Mesendoderm (in vitro differentiated cells): ENCODE data around the gene CFAP99.

Experiments used
- DNase-seq: peaks from one replicate; pipeline ENCODE4 v3.0.0; 2013
- H2AK5ac ChIP-seq: 2 replicates; pipeline ENCODE4 v1.6.1; 2013; ENCODE audit warnings: low read length, inconsistent platforms
- H2BK120ac ChIP-seq: 2 replicates; pipeline ENCODE4 v1.6.1; 2013; ENCODE audit warnings: low read depth, mild to moderate bottlenecking, low read length, moderate library complexity, mixed read lengths
- H2BK15ac ChIP-seq: replicated peaks from 2 replicates; pipeline ENCODE4 v1.6.1; 2013; ENCODE audit warnings: low read depth, mild to moderate bottlenecking, moderate library complexity
- H2BK5ac ChIP-seq: 2 replicates; pipeline ENCODE4 v1.6.1; 2013; ENCODE audit warnings: low read length, inconsistent platforms
- H3K18ac ChIP-seq: 2 replicates; pipeline ENCODE4 v1.6.1; 2013; ENCODE audit warnings: mild to moderate bottlenecking, low read length, mixed read lengths
- H3K23ac ChIP-seq: one replicate; pipeline ENCODE4 v1.6.1; 2013; ENCODE audit warnings: low read length
- H3K27ac ChIP-seq: 2 replicates; pipeline ENCODE4 v1.5.1; 2013; ENCODE audit warnings: low read depth, mild to moderate bottlenecking, inconsistent platforms, low read length, moderate library complexity
- H3K27me3 ChIP-seq: 2 replicates; pipeline ENCODE4 v1.6.1; 2013; ENCODE audit warnings: low read length, control low read depth, mild to moderate bottlenecking, inconsistent platforms; ENCODE audit not compliant: insufficient read depth, poor library complexity
- H3K36me3 ChIP-seq: 2 replicates; pipeline ENCODE4 v1.6.1; 2013; ENCODE audit warnings: low read length, inconsistent platforms; ENCODE audit not compliant: control insufficient read depth, insufficient read depth
- H3K4ac ChIP-seq: one replicate; pipeline ENCODE4 v1.6.1; 2013; ENCODE audit warnings: low read depth, mild to moderate bottlenecking, low read length, moderate library complexity
- H3K4me1 ChIP-seq: 2 replicates; pipeline ENCODE4 v1.6.1; 2013; ENCODE audit warnings: low read depth, low read length, inconsistent platforms; ENCODE audit not compliant: control insufficient read depth
- H3K4me2 ChIP-seq: 2 replicates; pipeline ENCODE4 v1.6.1; 2013; ENCODE audit warnings: low read length
- H3K4me3 ChIP-seq: 2 replicates; pipeline ENCODE4 v1.5.1; 2013; ENCODE audit warnings: mild to moderate bottlenecking, low read length
- H3K56ac ChIP-seq: one replicate; pipeline ENCODE4 v1.6.1; 2013; ENCODE audit warnings: low read length
- H3K79me1 ChIP-seq: 2 replicates; pipeline ENCODE4 v1.6.1; 2013; ENCODE audit warnings: low read length, inconsistent platforms
- H3K79me2 ChIP-seq: 2 replicates; pipeline ENCODE4 v1.6.1; 2013; ENCODE audit warnings: mild to moderate bottlenecking, low read length; ENCODE audit not compliant: control insufficient read depth, insufficient read depth
- H3K9ac ChIP-seq: 2 replicates; pipeline ENCODE4 v1.6.1; 2013; ENCODE audit warnings: low read length, inconsistent platforms
- H4K5ac ChIP-seq: one replicate; pipeline ENCODE4 v1.6.1; 2013; ENCODE audit warnings: low read length
- H4K8ac ChIP-seq: one replicate; pipeline ENCODE4 v1.6.1; 2013; ENCODE audit warnings: low read depth, mild to moderate bottlenecking, control low read depth, low read length, moderate library complexity
- WGBS: extraction: QIAGEN DNeasy Blood & Tissue Kit; methylation state at CpG from one replicate; pipeline ENCODE4 v1.1.7; 2013; ENCODE audit warnings: low lambda C conversion rate, missing lambda C conversion rate; ENCODE audit not compliant: insufficient coverage; ENCODE audit errors: extremely low coverage; 5-methylcytosine and 5-hydroxymethylcytosine counted together

The CFAP99 gene

GRCh38 chr4:2449511-2450392 is 31.0 kb downstream of the CFAP99 start:
- Histone ChIP-seq H4K8ac (no peak overlapping the region), H3K27ac (no peak overlapping the region), H3K27me3 (no peaks in the 10 kb centered on the region), H3K79me1 (no peaks in the 10 kb centered on the region), H3K9ac (no peak overlapping the region), H3K4ac (no peak overlapping the region), H2BK5ac (no peak overlapping the region), H3K4me3 (no peak overlapping the region), H3K79me2 (no peaks in the 10 kb centered on the region), H3K4me2 (no peak overlapping the region), H3K56ac (no peak overlapping the region), H2BK120ac (no peak overlapping the region), H3K23ac (no peak overlapping the region), H4K5ac (no peak overlapping the region), H2AK5ac (no peak overlapping the region), H3K18ac (no peak overlapping the region), H3K36me3 (no peaks in the 10 kb centered on the region), H2BK15ac (no peak overlapping the region), H3K4me1 (no peaks in the 10 kb centered on the region)
- DNase-seq: no peak
- no CpG with 5 or more reads among the region's 27 CpGs for WGBS

GRCh38 chr4:2450394-2451035 is 31.8 kb downstream of the CFAP99 start:
- H3K4ac ChIP-seq: no peak overlapping the region
- no peak for DNase-seq

GRCh38 chr4:2451036-2451520 is 32.3 kb downstream of the CFAP99 start:
- Histone ChIP-seq H4K5ac (no peak overlapping the region), H3K79me1 (no peaks in the 10 kb centered on the region), H3K36me3 (no peaks in the 10 kb centered on the region), H2BK15ac (no peak overlapping the region), H3K4me2 (no peak overlapping the region), H3K4me3 (no peak overlapping the region), H3K23ac (no peak overlapping the region), H3K18ac (no peak overlapping the region), H3K56ac (no peak overlapping the region), H3K4ac (no peak overlapping the region), H3K79me2 (no peaks in the 10 kb centered on the region), H3K27ac (no peak overlapping the region), H4K8ac (no peak overlapping the region), H2BK120ac (no peak overlapping the region), H3K27me3 (no peaks in the 10 kb centered on the region), H3K4me1 (no peaks in the 10 kb centered on the region), H2AK5ac (no peak overlapping the region), H2BK5ac (no peak overlapping the region), H3K9ac (no peak overlapping the region)
- DNase-seq: no peak
- no CpG with 5 or more reads among the region's 10 CpGs for WGBS

More at GRCh38 chr4:2450394-2451035, 31.8 kb downstream of the CFAP99 start:
- Histone ChIP-seq H3K27me3 (no peaks in the 10 kb centered on the region), H2BK15ac (no peak overlapping the region), H2BK5ac (no peak overlapping the region), H2AK5ac (no peak overlapping the region), H3K4me2 (no peak overlapping the region), H4K8ac (no peak overlapping the region), H3K18ac (no peak overlapping the region), H3K9ac (no peak overlapping the region), H3K27ac (no peak overlapping the region), H2BK120ac (no peak overlapping the region), H3K4me1 (no peaks in the 10 kb centered on the region), H3K79me2 (no peaks in the 10 kb centered on the region), H3K23ac (no peak overlapping the region), H3K36me3 (no peaks in the 10 kb centered on the region), H4K5ac (no peak overlapping the region), H3K56ac (peak overlapping the region; percentile 25), H3K79me1 (no peaks in the 10 kb centered on the region), H3K4me3 (no peak overlapping the region)
- WGBS: no CpG with 5 or more reads among the region's 16 CpGs

- no peak overlapping the region for H3K4ac ChIP-seq
- H3K23ac ChIP-seq: no peak overlapping the region
- H3K18ac ChIP-seq: no peak overlapping the region
- no peak overlapping the region for H4K5ac ChIP-seq
- no peak overlapping the region for H2BK120ac ChIP-seq
- H4K8ac ChIP-seq: no peak overlapping the region
- no peak overlapping the region for H3K4me3 ChIP-seq
- H3K27ac ChIP-seq: no peak overlapping the region
- H3K4me2 ChIP-seq: no peak overlapping the region
- no peaks in the 10 kb centered on the region for H3K79me1 ChIP-seq
- no peak for DNase-seq
- no peaks in the 10 kb centered on the region for H3K36me3 ChIP-seq
- H2BK15ac ChIP-seq: no peak overlapping the region
- H3K27me3 ChIP-seq: no peaks in the 10 kb centered on the region
- no peak overlapping the region for H2BK5ac ChIP-seq
- H2AK5ac ChIP-seq: no peak overlapping the region
- H3K9ac ChIP-seq: no peak overlapping the region
- no peaks in the 10 kb centered on the region for H3K79me2 ChIP-seq
- H3K4me1 ChIP-seq: no peaks in the 10 kb centered on the region
- WGBS: no CpG with 5 or more reads among the region's 25 CpGs
- H3K56ac ChIP-seq: no peak overlapping the region
These were observed 33.3 kb downstream of the CFAP99 start for GRCh38 chr4:2451821-2452785.

- H3K18ac ChIP-seq: no peak overlapping the region
- no peak overlapping the region for H2AK5ac ChIP-seq
- H3K36me3 ChIP-seq: no peaks in the 10 kb centered on the region
- no peaks in the 10 kb centered on the region for H3K79me1 ChIP-seq
- no peak overlapping the region for H3K4me3 ChIP-seq
- no peak overlapping the region for H2BK15ac ChIP-seq
- no peak overlapping the region for H3K27ac ChIP-seq
- no peak overlapping the region for H4K5ac ChIP-seq
- DNase-seq: no peak
- H2BK5ac ChIP-seq: no peak overlapping the region
- no peak overlapping the region for H2BK120ac ChIP-seq
- no peak overlapping the region for H3K4me2 ChIP-seq
- peaks cover 2% of the 10 kb centered on the region for H3K4me1 ChIP-seq
- H4K8ac ChIP-seq: no peak overlapping the region
- H3K27me3 ChIP-seq: no peaks in the 10 kb centered on the region
- H3K23ac ChIP-seq: no peak overlapping the region
- 100% methylated on average over 1 of the region's 24 CpGs for WGBS
- no peaks in the 10 kb centered on the region for H3K79me2 ChIP-seq
- no peak overlapping the region for H3K4ac ChIP-seq
- no peak overlapping the region for H3K9ac ChIP-seq
- H3K56ac ChIP-seq: no peak overlapping the region
These were observed 38.9 kb downstream of the CFAP99 start for GRCh38 chr4:2457481-2458295.
